Stimulated activated CD8-positive, alpha-beta memory T cell treated with anti-CD3 and anti-CD28 coated beads, Interleukin-15, amount 100 ng/mL, for 4 hours (primary cell): Measurements from ENCODE around the gene GADD45GIP1.
"Not testable (repeated sequence)": the region's sequence is repeated elsewhere in the genome, so short reads cannot be mapped to it uniquely, and the experiment has no call there.

ENCODE experiments used
- DNase-seq, 2 donors: peaks; one replicate each; pipeline ENCODE4 v3.0.0-alpha.2; 2020; ENCODE audit warnings: low read depth in 2 of 2

The GADD45GIP1 gene

GRCh38 chr19:12959481-12959880 is 2.5 kb upstream of the GADD45GIP1 start:
- DNase-seq = no peak

- not testable (repeated sequence) for DNase-seq
Observed at GRCh38 chr19:12957389-12957952, 448 bp upstream of the GADD45GIP1 start.

- DNase-seq = no peak
Observed at GRCh38 chr19:12955996-12956395, 1.0 kb downstream of the GADD45GIP1 start.

- DNase-seq = not testable (repeated sequence)
Observed at GRCh38 chr19:12955575-12955974, 1.4 kb downstream of the GADD45GIP1 start.

GRCh38 chr19:12954612-12954962 is 2.4 kb downstream of the GADD45GIP1 start:
- no peak for DNase-seq

- DNase-seq = no peak
Observed at GRCh38 chr19:12953799-12954611, 3.0 kb downstream of the GADD45GIP1 start.

GRCh38 chr19:12953138-12953798 is 3.8 kb downstream of the GADD45GIP1 start:
- no peak for DNase-seq

- DNase-seq = no peak
Observed at GRCh38 chr19:12952488-12953137, 4.4 kb downstream of the GADD45GIP1 start.

GRCh38 chr19:12952050-12952449 is 5.0 kb downstream of the GADD45GIP1 start:
- not testable (repeated sequence) for DNase-seq

- no peak for DNase-seq
Observed at GRCh38 chr19:12949363-12950283, 7.4 kb downstream of the GADD45GIP1 start.

- no peak for DNase-seq
Observed at GRCh38 chr19:12948612-12949362, 8.2 kb downstream of the GADD45GIP1 start.

GRCh38 chr19:12947702-12948611 is 9.1 kb downstream of the GADD45GIP1 start:
- no peak for DNase-seq

- no peak for DNase-seq
Observed at GRCh38 chr19:12946731-12947496, 10.1 kb downstream of the GADD45GIP1 start.

- DNase-seq = peak in 1 of 2 donors; percentile 29
Observed at GRCh38 chr19:12946092-12946721, 10.8 kb downstream of the GADD45GIP1 start.

GRCh38 chr19:12945479-12946091 is 11.4 kb downstream of the GADD45GIP1 start, which contains the start of gene RAD23A:
RAD23A (plus strand) TSS chr19:12945862; CDS start chr19:12945949, 87 bp downstream.
- peak; percentile 95 to 98 for DNase-seq

- DNase-seq = no peak
Observed at GRCh38 chr19:12944104-12944674, 12.8 kb downstream of the GADD45GIP1 start.

- no peak for DNase-seq
Observed at GRCh38 chr19:12943437-12944044, 13.5 kb downstream of the GADD45GIP1 start.
